Measurements from ENCODE around the gene U2SURP.

GRCh38 chr3:142977399-142977728 is 24.0 kb upstream of the U2SURP start:
- TF ChIP-seq NFRKB (IDR thresholded peaks at IDR 0.05) (no peak), SP1 (IDR thresholded peaks at IDR 0.05) (no peak), FOXM1 (IDR thresholded peaks at IDR 0.05; ENCODE audit: borderline replicate concordance) (no peak), SUZ12 (IDR thresholded peaks at IDR 0.05) (no peak)

All from HEK293T (cell line).